Muscle layer of colon (tissue), 2 donors: ENCODE results near the gene RPL18.

Experiments
- H3K27ac ChIP-seq: one replicate; pipeline ENCODE4 v1.7.0; 2013; ENCODE audit warnings: low read depth, mild to moderate bottlenecking, low read length, moderate library complexity
- H3K27me3 ChIP-seq, 2 donors: one replicate each; pipeline ENCODE4 v1.7.0; 2013; ENCODE audit warnings: low read length in 2 of 2, mild to moderate bottlenecking in 2 of 2; ENCODE audit not compliant: insufficient read depth in 2 of 2, control insufficient read depth in 1 of 2
- H3K36me3 ChIP-seq: one replicate; pipeline ENCODE4 v1.7.0; 2013; ENCODE audit warnings: mild to moderate bottlenecking, low read length; ENCODE audit not compliant: insufficient read depth
- H3K4me1 ChIP-seq: one replicate; pipeline ENCODE4 v1.7.0; 2013; ENCODE audit warnings: mild to moderate bottlenecking, low read length; ENCODE audit not compliant: insufficient read depth
- H3K4me3 ChIP-seq, 2 donors: one replicate each; pipeline ENCODE4 v1.7.0; 2013; ENCODE audit warnings: low read length in 2 of 2, low read depth in 1 of 2, mild to moderate bottlenecking in 1 of 2, moderate library complexity in 1 of 2
- H3K9ac ChIP-seq: one replicate; pipeline ENCODE4 v1.7.0; 2013; ENCODE audit warnings: low read length
- H3K9me3 ChIP-seq: one replicate; pipeline ENCODE4 v1.7.0; 2013; ENCODE audit warnings: mild to moderate bottlenecking, low read length
- donor health status: abdominal sarcoma.
- donor health status: Adenocarcinoma of cecum.

The RPL18 gene

DNA sequence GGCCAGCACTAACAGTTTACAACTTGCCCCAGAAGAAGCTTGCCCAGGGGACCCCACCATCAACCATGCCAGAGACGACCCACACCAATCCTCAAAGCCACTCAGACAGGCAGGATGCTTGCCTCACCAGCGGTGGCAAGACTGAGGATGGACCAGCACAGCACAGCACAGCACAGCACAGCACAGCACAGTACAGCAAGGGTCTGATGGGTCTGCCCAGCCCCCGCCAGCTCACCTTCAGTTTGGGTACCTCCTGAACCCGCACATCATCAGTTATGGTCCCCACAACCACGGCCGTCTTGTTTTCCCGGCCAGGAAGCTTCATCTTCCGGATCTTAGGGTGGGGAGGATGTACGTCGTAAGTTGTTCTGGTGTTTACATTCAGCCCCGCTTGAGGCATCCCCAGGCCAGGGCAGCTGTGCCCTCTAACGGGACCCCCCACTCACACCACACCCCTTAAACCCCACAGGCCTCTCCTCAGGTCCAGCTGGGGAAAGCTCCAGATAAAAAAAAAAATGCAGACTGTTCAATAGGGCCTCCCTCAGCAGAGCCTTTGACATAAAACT, 2.4 kb downstream of the RPL18 start:
- Histone ChIP-seq H3K4me1 (peaks cover 23% of the 10 kb centered on the region), H3K4me3 (no peak overlapping the region), H3K27me3 (no peaks in the 10 kb centered on the region), H3K36me3 (peaks cover 29% of the 10 kb centered on the region), H3K27ac (no peak overlapping the region), H3K9me3 (no peaks in the 10 kb centered on the region), H3K9ac (no peak overlapping the region)

DNA sequence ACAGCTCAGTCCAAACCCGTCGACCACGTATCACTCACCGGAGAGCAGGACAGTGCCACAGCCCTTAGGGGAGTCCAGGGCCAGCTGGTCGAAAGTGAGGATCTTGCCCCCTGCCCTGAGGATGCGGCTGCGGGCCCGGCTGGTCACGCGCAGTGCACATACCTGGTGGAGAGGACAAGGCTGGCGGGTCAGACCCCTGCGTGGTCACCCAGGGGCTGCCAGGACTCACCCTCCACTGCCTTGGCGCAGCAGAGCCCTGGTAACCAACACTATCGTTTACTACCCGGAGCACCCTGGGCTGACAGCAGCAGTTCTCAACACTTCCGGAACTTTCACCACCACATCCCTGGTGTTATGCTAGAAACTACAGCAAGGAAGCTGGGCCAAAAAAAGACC, 2.9 kb downstream of the RPL18 start:
- H3K9ac ChIP-seq: no peak overlapping the region
- peaks cover 29% of the 10 kb centered on the region for H3K36me3 ChIP-seq
- H3K27me3 ChIP-seq: no peaks in the 10 kb centered on the region
- H3K27ac ChIP-seq: no peak overlapping the region
- H3K9me3 ChIP-seq: no peaks in the 10 kb centered on the region
- no peak overlapping the region for H3K4me3 ChIP-seq
- peaks cover 23% of the 10 kb centered on the region for H3K4me1 ChIP-seq

DNA sequence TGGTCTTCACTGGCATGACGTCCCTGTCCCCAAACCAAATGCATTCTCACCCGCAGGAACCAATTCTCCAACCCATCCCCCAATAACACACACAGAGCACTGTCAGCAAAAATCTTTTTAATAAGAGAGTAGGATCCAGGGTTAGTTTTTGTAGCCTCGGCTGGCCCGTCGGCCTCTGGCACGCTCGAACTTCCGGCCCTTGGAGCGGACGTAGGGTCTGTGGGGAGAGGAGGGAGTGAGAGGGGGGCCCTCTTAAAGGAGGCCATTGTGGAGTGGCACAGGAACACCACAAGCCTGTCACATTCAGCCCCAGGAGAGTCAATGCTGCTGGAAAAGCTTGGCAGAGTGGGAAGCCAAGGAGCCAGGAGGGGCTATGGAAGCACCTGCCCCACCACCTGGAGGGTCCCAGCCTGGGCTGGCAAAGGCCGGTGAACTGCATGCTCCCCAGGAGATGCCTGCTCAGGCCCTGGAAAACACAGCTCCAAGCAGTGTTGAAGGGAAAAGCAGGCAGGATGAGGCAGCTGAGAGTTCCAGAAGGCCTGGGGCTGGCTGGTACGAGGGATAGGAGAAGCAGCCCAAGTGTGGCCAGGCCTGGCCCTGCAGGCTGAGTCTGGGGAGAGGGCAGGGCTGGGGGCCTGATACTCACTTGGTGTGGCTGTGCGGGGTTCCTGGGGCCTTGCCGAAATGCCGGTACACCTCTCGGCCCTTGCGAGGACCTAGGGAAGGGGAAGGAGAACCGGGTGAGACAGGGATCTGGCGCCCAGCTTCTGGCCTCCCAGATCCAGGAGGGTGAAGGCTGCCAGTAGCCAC, 3.5 kb downstream of the RPL18 start:
- Histone ChIP-seq H3K27me3 (no peaks in the 10 kb centered on the region), H3K4me1 (peaks cover 23% of the 10 kb centered on the region), H3K9me3 (no peaks in the 10 kb centered on the region), H3K27ac (no peak overlapping the region), H3K9ac (no peak overlapping the region), H3K4me3 (no peak overlapping the region), H3K36me3 (peaks cover 29% of the 10 kb centered on the region)

DNA sequence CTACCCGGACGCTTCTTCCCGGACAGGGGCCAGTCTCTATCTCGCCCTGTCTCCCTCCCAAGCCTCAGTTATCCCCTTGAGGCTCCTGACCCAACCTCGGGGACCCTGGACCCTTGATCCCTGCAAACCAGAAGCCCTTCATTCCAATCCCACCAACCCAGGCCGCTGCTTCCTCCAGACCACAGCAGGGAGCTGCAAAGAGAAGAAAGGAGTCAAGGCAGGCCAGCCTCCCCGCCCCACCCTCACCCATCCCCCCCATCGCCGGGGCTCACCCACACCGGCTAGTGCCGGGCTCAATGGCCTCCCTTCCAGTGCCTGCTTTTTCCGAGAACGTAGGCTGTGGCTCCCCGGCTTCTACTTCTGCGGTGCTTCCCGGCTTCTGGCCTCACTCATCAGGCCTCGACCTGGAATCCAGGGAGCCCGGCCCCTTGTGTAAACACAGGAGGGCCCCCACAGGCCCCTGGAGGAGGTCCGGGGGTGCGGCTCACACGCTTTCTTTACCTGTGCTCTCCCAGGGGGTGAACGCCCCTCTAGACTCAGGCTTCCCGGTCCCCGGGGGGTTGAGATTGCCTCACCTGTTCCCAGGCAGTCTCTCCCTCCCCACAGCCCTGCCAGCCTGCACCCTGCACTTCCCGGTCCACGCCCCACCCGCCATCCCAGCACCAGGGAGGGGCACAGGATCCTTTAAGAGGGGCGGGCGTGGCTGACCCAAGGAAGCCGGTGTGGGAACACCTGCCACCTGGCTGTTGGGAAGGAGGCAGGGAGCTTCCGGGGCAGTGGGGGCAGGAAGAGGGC, 4.3 kb downstream of the RPL18 start, which contains the start of gene FAM83E:
TSS of gene FAM83E (minus strand) at position 641 of the 795 bp plus-strand sequence. CDS start 1,704 bp downstream, outside the sequence.
- no peak within 1 kb of the TSS for H3K27ac ChIP-seq

DNA sequence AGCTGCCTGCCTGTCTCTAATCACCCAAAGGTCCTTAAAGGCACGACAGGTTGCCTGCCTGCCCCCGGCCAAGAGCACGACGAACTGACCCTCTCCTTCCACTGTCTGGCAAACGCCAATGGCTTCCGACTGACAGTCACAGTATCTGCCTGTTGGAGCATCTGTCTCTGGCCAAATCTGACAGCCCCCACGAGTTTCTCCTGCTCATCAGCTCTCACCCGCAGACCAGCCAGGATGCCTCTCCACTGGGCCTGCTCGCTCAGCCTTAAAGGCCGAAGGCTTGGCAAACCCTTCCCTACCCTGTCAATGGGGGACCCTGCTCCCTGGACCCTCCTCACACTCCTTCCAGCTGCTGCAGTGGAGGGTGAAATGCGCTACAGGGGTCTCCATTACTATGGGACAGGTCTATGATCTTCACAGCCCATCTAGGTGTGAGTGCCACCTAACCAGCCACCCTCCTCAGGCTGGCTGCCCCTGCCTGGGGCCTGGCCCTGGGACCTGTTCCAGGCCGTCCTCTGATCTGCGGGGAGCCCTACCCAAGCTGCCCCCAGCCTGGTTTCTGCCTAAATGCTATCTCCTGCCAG, 5.0 kb downstream of the RPL18 start:
- Histone ChIP-seq H3K4me3 (no peak overlapping the region), H3K36me3 (peaks cover 29% of the 10 kb centered on the region), H3K9me3 (no peaks in the 10 kb centered on the region), H3K27ac (no peak overlapping the region), H3K9ac (no peak overlapping the region), H3K4me1 (peaks cover 19% of the 10 kb centered on the region), H3K27me3 (no peaks in the 10 kb centered on the region)

More for the DNA sequence above, 4.3 kb downstream of the RPL18 start, which contains the start of gene FAM83E:
- no peak within 1 kb of the TSS for H3K4me3 ChIP-seq
- peaks cover 21% of the 10 kb centered on the region for H3K4me1 ChIP-seq
- H3K9me3 ChIP-seq: no peaks in the 10 kb centered on the region
- no peak within 1 kb of the TSS for H3K9ac ChIP-seq
- no peaks in the 10 kb centered on the region for H3K27me3 ChIP-seq
- H3K36me3 ChIP-seq: peaks cover 29% of the 10 kb centered on the region

DNA sequence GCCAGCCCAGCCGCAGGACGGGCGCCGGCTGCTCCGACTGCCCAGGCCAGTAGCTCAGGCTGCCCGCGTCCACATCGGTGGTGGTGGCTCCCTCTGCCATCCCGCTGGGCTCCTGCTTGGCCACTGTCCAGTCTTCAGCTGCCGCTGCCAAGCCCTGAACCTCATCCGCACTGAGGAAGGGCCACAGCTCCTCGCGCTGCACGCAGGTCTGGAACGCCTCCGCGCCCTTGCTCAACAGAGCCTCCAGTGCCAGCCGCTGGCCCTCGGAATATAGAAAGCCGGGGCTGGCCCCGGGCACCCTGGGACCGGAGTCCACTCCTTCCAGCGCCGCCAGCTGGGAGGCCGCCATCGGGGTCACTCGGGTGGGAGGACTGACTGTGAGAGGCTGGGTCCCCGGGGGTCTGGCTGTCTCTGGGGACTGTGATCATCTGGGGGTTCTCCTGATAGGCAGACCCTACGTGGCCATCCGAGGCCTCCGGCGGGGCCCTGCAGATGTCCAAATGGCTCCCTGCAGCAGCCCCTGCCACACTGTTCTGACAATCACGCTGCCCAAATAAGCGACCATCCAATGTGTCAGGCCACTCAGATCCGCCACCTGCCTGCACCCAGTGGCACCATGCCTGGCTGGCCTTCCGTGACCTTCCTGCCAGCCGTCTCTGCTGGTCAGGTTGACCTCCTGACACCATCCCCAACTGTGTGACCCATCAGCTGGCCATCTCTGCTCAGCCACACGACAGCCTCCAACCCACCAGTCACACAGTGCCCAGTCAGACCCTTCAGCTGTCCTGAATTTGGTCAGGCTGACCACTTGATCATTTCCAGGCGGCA, 5.7 kb downstream of the RPL18 start:
- no peak overlapping the region for H3K9ac ChIP-seq
- no peaks in the 10 kb centered on the region for H3K27me3 ChIP-seq
- peaks cover 17% of the 10 kb centered on the region for H3K4me1 ChIP-seq
- no peak overlapping the region for H3K27ac ChIP-seq
- peaks cover 29% of the 10 kb centered on the region for H3K36me3 ChIP-seq
- no peaks in the 10 kb centered on the region for H3K9me3 ChIP-seq
- no peak overlapping the region for H3K4me3 ChIP-seq

DNA sequence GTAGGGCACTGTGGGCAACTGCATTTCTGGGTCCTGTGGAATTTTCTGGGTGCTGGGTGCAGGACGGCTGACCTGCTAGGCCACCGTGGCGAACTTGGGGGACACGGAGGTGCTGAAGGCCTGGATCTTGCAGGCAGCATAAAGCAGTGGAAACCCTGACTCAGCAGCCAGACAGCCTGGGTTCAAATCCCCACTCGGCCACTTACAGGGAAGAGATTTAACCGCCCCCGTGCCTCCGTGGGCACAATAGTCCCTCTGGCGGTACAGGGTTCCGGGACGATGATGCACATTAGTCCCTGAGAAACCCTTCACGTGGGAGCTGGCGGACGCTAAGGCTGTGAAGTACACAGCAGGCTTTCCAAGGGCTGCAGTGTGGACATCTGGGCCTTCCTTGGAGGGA, 7.1 kb downstream of the RPL18 start:
- Histone ChIP-seq H3K36me3 (peaks cover 21% of the 10 kb centered on the region), H3K9ac (no peak overlapping the region), H3K9me3 (no peaks in the 10 kb centered on the region), H3K4me1 (peaks cover 4% of the 10 kb centered on the region), H3K4me3 (no peak overlapping the region), H3K27ac (no peak overlapping the region), H3K27me3 (no peaks in the 10 kb centered on the region)

DNA sequence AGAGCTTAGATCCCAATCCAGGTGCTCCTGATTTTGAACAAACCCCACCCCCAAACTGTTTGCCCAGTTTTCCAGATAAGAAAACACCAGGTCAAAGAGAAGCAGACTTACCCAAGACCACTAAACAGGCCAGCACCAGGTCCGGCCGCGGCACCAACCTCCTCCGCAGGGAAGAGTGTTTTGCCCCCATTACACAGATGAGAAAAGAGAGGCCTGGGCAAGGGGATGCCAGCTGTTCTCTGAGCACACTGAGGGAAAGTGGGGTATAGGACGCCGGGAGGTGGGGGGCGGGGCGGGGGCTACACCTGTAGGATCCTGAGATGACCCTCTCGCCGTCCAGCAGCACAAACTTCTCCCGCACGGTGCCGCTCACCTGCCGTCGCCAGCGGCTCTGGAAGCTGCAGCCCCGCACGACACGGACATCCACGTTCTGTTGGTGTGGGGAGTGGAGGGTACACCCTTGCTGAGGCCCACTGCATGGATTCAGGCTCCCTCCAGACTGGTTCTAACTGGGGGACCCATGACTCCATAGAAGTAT, 9.3 kb downstream of the RPL18 start:
- H3K27me3 ChIP-seq: no peaks in the 10 kb centered on the region
- H3K4me3 ChIP-seq: no peak overlapping the region

DNA sequence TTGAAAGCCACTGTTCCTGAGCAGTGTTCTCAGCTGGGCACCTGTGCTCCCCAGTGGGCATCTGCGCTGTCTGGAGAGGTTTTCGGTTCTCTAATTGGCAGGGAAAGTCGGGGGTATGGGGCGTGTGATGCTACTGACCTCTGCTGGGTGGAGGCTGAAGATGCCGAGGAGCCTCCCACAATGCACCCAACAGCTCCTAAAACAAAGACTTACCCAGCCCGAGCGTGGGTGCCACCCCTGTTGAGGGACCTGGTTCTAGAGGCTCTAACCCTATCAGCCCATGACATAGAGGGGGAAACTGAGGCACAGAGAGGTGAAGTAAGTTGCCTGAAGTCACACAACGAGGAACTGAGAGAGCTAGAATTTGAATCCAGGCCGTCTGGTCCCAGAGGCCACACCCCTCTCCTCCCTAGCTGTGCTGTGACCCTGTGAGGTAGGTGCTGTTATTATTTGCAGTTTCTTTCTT, 10.1 kb downstream of the RPL18 start:
- Histone ChIP-seq H3K4me1 (no peaks in the 10 kb centered on the region), H3K4me3 (no peak overlapping the region), H3K27ac (no peak overlapping the region), H3K9ac (no peak overlapping the region), H3K9me3 (no peaks in the 10 kb centered on the region), H3K36me3 (no peaks in the 10 kb centered on the region), H3K27me3 (no peaks in the 10 kb centered on the region)

More for the DNA sequence above, 9.3 kb downstream of the RPL18 start:
- no peak overlapping the region for H3K9ac ChIP-seq
- no peak overlapping the region for H3K27ac ChIP-seq
- H3K4me1 ChIP-seq: no peaks in the 10 kb centered on the region
- no peaks in the 10 kb centered on the region for H3K36me3 ChIP-seq
- H3K9me3 ChIP-seq: no peaks in the 10 kb centered on the region

DNA sequence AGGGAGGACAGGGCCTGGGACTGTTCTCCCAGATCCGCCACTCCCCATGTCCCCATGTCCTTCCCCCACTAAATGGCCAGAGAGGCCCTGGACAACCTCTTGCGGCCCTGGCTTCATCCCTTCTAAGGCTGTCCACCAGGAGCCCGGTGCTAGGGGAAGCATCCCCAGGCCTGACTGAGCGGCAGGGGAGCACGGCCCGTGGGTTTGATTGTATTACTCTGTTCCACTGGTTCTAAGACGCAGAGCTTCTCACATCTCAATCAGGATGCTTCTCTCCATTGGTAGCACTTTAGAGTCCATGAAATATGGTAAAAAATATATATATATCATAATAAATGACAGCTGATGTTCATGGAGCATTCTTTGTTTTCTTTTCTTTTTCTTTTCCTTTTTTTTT, 11.6 kb downstream of the RPL18 start:
- H3K36me3 ChIP-seq: no peaks in the 10 kb centered on the region
- no peaks in the 10 kb centered on the region for H3K9me3 ChIP-seq
- H3K9ac ChIP-seq: no peak overlapping the region
- no peak overlapping the region for H3K4me3 ChIP-seq
- H3K27ac ChIP-seq: no peak overlapping the region
- H3K4me1 ChIP-seq: no peaks in the 10 kb centered on the region
- no peaks in the 10 kb centered on the region for H3K27me3 ChIP-seq
